Measurements from ENCODE around the gene CNNM1.

DNA sequence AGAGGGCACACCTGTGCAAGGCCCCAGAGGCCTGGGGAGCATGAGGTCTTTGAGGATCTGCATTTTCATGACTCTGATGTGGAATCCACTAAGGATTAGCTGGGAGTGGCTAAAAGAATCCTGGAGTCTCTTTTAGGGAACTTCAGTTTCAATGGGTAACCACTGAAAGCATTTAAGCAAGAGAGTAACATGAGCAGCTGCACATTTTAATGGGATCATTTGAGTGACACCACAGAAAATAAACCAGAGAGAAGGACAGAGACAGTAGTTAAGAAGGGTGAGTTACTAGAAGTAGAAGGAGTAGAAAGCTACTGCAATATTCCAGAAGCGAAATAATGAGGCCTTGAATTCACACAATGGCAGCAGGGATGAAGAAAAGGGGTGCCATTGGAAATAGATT, 96.0 kb downstream of the CNNM1 start:
- TF ChIP-seq CTCF (IDR thresholded peaks at IDR 0.05) (no peak), EZH2 (IDR thresholded peaks at IDR 0.05; ENCODE audit: borderline replicate concordance, insufficient read depth, low read depth, low read length, poor library complexity, severe bottlenecking) (no peak)

Data from B cell (primary cell).